NCI-H526 (cell line): ENCODE results near the gene DDX47.
"Not testable (repeated sequence)": the region's sequence is repeated elsewhere in the genome, so short reads cannot be mapped to it uniquely, and the experiment has no call there.

Source experiments
- DNase-seq, 2 experiments: peaks; one replicate each; lab custom pipeline; 2025; lab: John Stamatoyannopoulos, UW

Gene DDX47

DNA sequence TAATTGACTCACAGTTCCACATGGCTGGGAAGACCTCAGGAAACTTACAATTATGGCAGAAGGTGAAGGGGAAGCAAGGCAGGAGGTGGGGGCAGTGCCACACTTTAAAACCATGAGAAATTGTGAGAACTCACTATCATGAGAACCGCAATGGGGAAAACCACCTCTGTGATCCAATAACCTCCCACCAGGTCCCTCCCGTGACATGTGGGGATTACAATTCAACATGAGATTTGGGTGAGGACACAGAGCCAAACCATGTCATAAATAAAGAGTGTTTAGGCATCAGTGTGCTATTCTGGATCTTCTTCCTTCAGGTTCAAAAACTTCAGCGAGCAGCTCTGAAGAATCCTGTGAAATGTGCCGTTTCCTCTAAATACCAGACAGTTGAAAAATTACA lies 9.7 kb downstream of the DDX47 start:
- no peak for DNase-seq

DNA sequence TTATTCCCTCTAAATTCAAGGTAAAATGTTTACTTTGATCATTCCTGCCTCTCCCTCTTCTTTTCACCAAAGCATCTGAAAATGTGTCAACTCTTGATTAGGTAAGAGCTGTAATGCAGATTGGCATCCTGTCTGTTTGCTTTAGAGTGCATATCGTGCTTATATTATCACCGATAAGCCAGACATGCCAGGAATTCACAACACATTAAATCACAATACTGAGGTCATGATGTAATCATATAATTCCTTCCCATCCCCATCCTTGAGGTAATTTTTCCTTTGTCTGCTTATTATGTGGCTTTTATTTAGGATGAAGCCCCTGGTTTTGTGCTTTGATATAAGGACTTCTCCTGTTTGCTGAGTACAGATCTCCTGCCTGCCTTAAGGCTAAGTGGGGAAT lies 10.2 kb downstream of the DDX47 start:
- no peak for DNase-seq

GRCh38 chr12:12823811-12824210 lies 10.7 kb downstream of the DDX47 start:
- DNase-seq: no peak

DNA sequence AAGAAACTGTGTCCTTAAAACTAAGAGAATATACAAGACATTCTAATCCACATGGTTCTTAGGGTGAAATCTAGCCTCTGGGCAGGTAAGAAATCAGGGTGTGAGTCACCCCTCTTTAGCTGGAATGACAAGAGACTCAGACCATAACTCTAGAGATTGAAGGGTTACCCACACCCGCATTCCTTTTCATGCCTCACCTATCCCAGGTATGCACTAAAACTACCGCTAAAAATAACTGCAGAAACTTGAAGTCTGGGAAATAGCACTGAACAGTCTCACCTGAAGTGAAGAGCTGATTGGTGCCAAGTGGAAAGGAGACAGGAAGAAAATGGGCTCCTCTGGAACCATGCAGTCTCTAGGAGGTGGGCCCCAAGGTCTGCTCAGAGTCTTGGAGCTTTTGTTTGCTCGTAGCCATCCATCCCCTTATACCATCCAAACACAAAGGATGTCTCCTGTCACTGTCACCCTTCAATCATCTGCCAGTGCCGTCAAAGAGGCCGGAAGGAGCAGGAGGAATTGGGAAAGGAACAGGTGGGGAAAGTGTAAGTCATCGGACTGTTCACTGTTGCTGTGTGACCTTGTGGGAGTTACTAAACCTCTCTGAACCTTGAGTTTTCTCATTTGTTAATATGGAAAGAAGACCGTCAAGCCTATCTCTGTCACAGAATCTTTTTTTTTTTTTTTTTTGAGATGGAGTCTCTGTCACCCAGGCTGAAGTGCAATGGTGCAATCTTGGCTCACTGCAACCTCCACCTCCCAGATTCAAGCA lies 22.4 kb downstream of the DDX47 start:
- DNase-seq: no peak

DNA sequence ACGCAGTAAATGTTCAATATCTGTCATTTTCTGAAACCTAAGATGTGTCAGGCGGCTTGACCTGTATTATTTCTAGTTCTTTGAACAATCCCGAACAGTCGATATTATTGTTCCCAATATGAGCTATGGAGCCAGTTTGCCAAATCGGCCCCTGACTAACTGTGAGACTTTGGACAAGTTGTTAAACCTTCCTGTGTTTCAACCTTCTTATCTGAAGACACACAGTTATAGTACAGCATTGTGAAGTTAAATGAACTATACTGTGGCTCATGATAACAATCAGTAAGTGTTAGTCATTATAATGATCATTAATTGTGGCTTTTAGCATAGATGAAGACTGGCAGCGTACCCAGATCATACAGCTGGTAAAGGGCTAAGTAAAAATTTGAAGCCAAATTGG lies 23.4 kb downstream of the DDX47 start:
- DNase-seq: no peak

DNA sequence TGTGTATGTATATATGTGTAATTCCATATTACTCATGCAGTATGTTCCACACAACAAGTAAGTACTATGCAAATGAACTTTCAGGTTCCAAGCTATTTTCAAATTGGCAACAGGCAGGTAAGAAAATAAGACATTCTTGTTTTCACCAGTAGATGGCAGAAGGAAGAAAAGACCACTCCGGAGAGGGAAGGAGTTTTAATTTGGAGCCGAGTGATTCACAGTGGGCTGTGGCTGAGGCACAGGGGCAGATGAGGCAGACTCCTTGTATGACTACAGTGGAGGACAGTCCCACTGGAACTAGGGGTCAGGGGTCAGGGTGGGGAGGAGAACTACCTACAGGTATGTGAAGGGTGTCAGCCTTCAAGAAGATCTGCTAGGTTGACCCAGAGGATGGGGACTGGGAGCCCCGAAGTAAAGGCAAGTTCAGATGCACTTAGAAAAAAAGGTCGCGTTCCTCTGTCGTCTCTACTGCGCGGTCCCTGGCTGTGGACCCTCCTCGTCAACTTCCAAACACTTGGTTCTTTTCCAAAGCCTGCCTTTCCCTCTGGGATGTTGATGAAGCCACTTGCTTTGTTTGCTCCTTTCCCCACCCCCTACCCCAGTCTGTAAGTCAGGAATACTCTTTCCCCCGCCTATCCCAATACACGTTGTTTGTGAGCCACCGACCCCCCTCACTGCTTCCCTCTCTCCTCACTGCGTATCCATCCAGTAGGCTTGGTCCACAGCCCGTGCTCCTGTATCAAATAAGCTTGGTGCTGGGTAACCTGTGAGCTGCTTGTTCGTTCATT lies 24.1 kb downstream of the DDX47 start:
- peak; percentile 51 to 79 for DNase-seq

DNA sequence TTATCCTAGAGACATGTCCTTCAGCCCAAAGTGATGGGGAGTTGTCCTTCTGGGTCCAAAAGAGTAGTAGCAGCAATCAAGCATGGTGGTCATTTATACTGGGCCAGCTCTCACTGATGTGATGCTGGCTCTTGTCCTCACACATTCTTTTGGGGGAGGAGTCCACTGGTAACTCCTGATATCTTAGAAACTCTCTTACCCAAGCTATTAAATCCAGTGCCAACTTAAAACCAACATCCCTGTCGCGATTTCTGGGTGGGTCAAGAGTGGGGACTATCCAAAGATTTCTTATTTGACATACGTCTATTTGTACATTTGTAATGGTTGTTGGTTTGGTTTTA lies 24.6 kb downstream of the DDX47 start:
- DNase-seq: no peak

DNA sequence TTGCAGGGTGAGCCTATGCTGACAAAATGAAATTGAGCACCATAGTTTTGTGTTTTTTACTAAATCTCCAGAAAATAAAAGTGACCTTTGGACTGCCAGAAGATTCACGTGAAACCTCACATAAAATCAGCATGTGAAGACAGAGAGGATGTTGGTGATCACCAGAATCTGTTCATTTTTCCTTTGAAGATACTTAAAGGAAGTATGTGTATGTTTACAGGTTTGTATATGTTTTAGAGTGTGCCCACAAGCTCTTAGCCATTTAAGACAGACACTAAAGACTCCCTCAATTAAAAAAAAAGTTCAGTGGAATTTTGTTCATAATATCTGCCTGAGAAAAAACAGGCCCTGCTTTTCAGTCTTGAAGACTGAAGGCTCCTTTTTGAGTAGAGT lies 25.9 kb downstream of the DDX47 start:
- DNase-seq: no peak

GRCh38 chr12:12839439-12839838 lies 26.3 kb downstream of the DDX47 start:
- DNase-seq: not testable (repeated sequence)

GRCh38 chr12:12839873-12840579 lies 26.9 kb downstream of the DDX47 start:
- DNase-seq: no peak

GRCh38 chr12:12840580-12840899 lies 27.4 kb downstream of the DDX47 start:
- DNase-seq: no peak

GRCh38 chr12:12841428-12841827 lies 28.3 kb downstream of the DDX47 start:
- DNase-seq: not testable (repeated sequence)

- no peak for DNase-seq
Measured at GRCh38 chr12:12845794-12846243, 32.7 kb downstream of the DDX47 start.

DNA sequence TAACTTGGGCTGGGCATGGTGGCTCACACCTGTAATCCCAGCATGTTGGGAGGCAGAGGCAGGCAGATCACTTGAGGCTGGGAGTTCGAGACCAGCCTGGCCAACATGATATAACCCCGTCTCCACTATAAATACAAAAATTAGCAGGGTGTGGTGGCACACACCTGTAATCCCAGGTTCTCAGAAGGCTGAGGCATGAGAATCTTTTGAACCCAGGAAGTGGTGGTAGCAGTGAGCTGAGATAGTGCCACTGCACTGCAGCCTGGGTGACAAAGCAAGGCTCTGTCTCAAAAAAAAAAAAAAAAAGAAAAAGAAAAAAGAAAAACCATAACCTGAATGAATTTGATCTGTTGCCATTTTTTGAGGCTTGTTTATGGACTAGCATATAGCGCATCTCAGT lies 33.6 kb downstream of the DDX47 start:
- not testable (repeated sequence) for DNase-seq

GRCh38 chr12:12853435-12853834 lies 40.3 kb downstream of the DDX47 start:
- no peak for DNase-seq

GRCh38 chr12:12859690-12860089 lies 46.5 kb downstream of the DDX47 start:
- no peak for DNase-seq

DNA sequence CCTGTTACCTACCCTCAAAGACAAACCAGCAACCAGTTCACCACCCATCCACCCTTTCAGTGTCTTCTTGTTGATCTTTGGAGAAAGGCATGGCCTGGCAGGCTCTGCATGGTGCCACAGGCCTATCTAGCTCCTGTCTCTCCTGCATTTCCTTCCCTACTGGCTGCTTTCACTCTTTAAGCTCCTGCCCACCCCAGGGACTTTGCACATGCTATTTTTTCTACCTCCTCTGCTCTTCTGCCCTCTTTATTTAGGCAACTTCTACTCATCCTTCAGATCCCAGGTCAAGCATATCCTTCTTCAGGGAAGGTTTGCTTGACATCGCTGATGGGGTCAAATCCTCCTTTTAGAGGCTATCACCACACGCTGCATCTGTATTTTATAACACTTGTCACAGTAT lies 51.1 kb downstream of the DDX47 start:
- no peak for DNase-seq

DNA sequence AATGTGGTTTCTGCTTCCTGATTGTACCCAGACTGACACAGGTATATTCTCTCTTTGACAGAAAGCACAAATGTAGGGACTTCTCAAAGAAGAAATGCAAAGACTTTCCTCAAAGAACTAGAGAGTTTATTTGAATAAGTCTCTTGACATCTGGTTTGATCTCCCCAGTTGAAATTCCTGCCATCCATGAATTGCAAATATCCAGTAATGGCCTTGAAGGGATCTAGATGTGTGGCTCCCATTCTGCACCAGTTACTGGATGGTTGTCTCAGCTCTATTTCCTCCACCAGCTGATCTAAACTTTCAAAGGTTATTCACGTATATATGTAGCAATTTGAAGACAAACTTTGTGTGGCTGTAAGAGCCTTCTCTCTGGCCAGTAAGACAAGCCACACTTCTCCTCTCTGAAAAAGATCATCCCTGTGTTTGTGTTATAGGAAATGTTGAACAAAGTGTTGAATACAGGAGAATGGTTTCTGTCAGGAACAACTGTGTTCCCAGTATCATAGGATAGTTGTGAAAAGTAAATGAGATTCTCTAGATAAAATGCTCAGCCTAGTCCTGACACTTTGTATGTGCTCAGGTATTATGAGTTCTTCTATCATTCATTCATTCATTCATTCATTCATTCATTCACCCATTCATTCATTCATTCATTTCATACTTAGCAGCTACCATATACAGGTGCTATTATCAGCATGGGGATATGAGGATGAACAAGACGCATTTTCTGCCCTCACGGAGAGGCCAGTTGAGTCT lies 55.5 kb downstream of the DDX47 start:
- DNase-seq: no peak

- no peak for DNase-seq
Measured at GRCh38 chr12:12870465-12870864, 57.3 kb downstream of the DDX47 start.

DNA sequence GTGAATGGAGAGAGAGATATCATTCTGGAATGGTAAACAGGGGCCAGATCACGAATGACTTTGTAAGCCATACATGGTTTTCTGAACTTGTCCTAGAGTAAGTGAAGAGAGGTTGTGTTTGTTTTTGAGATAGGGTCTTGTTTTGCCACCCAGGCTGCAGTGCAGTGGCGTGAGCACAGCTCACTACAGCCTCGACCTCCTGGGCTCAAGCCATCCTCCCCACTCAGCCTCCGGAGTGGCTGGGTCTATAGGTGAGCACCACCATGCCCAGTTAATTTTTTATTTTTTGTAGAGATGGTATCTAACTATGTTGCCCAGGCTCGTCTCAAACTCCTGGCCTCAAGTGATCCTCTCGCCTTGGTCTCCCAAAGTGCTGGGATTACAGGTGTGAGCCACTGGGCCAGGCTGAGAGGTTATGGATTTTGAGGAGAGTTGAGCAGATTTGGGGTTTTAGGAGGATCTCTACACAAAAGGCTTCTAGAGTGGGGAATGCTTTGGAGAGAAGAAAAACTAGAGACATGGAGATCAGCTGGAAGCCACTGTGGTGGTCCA lies 58.5 kb downstream of the DDX47 start:
- no peak for DNase-seq

DNA sequence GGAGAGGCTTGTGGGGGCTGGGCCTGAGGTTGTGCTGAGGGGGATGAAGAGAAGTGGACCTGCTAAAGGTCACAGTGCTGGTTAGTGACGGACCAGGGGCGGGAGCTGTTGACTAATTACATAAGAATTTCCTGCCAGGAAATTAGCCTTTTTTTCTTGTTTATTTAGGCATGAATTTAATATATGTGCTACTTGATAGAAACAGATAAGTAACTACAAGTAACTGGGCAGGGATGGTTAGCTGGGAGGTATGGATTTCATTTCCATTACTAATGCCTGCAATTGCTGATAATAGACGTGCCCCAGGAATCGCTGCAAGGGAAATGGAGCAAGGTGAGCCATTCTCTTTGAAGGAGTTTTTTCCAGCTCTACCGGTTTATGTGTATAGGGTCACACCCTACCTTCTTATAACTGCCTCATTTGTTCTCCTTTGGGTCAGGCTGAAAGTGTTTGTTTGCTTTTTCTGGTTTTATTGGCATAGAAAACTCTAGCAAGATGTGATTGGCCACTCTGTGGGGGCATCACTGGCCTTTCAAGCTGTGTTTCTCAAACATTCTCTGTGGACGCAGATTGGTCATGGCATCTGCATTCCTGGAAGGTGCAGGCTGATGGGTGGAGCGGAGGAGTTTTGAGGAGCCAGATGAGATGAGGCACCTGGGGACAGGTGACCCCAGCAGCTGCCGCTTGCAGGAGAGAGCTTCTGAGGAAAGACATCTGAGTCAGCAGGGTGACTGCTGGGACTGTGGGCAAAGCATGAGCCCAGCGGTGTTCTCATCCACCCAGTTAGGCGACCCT lies 59.2 kb downstream of the DDX47 start:
- DNase-seq: no peak
